Activated naive CD4-positive, alpha-beta T cell treated with Interleukin-2 at 50 U/mL for 16 hours (primary cell): ENCODE measurements around the gene SETD3.
A peak's percentile ranks its signal among the peaks of the same experiment; 100 is the strongest.

Source experiments
- DNase-seq: peaks from one replicate; pipeline ENCODE4 v3.0.0-alpha.2; 2020

The SETD3 gene

DNA sequence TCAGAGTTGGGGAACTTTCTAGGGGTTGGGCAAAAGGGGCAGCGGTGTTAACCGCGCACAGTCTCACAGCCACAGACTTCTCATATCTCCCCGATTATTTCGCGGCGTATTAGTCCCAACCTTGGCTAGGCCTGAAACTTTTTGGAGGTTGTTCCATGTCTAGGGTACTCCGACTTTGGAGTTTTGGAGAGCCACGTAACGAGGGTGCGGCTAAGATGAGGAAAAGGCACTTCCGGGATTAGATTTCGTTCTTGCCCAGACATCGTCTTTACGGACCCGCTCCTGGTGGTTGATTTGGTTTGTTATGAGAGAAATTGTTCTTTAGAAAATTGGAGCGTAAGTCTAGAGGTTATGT lies 1.1 kb upstream of the SETD3 start:
- DNase-seq: no peak

DNA sequence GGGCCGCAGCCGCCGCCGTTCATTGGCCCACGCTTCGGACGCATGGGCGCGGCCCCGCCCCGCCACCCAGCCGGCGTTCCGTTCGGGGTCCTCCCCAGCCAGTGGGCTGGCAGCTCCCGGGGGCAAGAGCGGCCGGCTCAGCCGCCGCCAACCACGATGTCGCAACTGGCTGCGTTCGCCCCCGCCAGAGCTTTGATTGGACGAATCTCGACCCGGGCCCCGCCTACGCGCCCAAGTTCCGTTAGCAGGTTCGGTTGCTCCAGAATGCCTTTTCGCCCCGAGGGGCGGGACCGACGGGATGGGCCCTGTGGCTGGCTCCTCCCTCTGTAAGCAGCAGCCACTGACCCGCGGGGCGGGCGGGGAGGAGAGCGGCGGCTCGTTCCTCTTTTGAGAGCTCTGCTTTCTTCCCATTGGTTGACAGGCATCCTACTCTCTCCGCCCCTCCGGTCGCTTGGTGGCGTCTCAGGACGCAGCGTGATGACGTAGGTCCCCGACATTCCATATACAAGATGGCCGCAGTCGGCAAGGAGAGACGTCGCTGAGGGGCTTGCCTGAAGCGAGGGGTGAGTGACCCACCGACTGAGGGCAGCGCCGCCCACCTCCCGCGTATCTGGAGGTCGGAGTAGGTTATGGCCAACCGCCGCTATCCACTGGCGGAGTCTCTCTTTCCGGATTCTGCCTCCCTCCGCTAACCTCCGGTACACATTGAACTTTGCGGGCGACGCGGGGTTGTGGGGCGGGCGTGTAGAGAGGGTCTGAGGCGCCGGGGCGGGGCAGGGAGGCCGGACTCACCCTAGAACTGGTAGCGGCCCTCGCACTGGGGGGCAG lies 472 bp upstream of the SETD3 start, which contains the start of gene CCNK:
Gene CCNK, plus strand, starts transcription at position 493 of the 828 bp plus-strand sequence. CDS start 11,269 bp downstream, outside the sequence.
- DNase-seq: peak; percentile 100

DNA sequence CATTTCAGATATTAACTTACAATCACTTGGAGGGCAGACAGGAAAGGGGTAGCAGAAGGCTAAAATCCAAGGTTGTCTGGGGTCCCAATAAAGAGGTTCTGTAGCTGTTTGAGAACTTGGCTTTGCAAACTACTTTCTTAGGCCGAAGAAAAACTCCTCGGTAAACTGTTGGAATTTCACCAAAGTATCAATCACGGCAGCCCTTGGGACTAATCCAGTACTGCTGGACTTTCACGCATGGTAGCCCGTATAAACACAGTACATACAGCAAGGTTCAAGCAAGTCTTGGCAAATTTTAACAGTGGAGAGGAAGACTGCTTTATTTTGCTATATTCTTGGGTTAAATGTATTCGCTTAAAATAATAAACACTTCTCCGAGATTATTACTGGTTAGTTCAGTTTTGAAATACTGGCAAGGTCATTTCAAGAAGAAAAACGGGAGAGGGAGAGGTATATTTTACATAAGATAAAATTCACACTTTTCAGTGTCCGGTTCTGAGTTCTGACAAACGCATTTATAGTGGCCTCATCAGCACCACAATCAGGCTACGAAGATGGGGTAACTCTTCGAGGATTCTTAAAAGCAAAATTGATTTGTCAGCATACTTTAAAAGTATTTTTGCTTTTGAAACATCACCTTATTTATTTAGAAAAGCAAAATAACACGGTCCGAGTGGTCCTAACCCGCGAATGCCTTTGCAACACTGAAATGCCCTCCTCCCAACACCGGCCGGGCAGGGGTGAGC lies 1.3 kb downstream of the SETD3 start:
- no peak for DNase-seq

DNA sequence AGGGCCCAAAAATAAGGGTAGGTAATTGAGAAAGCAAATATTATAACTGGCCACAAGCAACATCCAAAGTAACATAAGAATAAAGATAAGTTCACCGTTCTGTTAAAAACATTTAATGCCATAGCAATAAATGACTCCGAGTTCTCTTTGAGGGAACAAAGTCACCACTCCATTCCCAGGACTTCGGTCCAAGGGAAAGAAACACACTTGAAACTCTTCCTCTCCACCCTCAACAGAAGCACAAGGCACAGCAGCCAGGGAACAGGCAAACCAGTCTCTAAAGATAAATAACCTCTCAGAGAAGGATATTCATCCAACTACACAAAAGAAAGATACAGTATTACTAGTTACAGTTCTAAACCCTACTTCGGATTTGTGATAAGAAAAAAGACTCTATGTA lies 2.5 kb downstream of the SETD3 start:
- no peak for DNase-seq

DNA sequence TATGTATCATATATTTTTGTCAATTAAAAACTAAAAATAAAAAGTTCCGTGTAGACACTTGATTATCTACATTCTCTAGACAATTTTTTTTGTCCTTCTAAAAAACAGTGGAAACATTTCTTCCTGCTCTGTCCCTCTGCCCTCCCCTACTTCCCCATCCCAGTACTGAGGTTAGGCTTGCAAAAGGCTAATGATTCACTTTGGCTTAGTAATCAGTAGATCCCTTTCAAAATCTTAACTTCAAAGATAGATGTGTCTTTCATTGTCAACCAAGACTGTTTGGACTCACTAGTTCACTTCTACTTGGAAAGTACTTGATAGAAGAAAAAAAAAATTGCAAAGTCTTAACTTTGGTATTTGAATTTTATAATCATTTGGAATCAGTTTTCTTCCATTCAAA lies 3.8 kb downstream of the SETD3 start:
- DNase-seq: no peak

DNA sequence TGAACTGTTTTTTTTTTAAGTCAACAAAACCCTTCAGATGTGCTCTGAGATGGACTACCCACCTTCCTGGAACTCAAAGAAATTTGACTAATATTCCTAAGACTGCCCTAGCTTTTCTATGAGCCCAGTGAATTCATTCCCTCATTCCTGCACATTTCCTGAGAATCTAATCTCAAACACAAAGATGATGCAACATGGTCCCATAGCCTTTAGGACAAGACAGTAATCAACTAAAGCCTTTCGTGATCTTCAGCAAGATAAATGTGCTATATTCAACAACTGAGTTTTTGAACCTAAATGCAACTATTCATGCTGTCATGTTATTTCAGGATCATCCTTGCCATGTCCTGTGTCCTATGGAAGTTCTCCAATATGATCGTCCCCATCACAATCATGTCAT lies 5.0 kb downstream of the SETD3 start:
- no peak for DNase-seq

DNA sequence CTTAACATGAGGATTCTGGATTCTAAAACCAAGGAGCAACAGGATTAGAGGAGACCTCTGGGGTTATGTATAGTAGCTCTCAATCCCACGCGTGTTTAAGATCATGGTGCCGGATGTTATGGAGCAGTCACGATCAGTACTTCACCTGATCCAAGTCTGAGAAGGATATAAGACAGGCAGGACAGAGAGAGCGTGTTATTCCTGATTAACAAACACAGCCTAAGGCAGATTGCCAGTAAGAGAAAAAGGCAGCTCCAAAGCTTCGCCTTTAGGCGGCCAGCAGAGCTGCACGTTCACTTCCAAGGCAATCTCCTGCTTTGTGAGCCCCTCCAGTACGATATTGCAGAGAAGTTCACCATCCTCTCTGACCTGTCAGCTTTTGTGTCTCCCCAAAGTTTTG lies 5.5 kb downstream of the SETD3 start:
- DNase-seq: no peak

DNA sequence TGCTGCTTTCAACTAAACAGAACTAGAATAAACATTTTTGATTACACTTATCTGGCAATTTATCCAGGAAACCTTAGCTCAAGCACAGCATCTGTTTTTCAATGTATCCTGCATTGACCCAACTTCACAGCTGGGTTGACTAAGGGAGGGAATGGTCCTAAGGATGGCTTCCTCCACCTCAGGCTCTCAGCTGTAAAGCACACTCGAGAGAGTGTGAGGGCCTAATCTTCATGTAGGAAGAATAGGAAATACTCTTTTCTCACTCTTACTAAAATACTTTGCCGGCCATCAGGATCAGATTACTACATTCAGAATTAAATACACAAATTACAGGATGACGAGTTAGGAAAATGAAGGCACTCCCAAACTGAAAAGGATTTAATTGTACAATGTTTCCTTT lies 7.2 kb downstream of the SETD3 start:
- no peak for DNase-seq

DNA sequence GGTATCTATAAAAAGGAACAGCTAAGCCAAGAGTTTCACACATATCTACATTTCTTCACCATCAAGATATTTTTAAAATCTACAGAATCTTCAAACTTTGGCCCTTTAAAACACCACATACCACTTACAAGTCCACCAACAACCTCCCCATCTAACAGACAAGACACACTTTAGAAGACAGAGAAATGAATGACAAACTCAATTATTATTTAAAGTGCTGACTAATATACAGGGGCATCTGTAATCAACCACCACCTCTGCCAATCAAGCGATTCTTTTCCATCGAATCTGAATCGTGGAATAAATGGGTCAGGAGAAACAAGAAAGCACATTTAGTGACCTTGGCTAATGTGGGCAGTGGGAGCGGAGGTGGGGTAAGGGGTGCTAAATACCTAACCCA lies 7.7 kb downstream of the SETD3 start:
- no peak for DNase-seq

DNA sequence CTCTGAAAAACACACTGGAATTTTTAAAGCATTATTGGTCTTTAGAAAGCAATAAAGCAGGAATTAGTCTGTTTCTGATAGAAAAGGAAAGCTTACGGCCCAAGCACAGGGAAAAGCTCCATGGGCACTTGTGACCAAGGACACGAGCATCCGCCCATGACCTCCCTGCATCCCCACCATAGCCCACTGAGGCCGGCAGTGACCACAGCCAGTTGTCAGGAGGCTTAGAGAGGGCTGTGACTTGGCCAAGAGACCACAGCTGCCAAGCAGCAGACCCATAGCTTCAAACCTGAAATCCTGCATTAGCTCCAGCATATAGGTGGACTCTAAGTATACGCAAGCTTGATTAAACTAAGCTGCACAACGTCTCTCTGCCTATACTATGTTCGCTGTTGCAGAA lies 8.9 kb downstream of the SETD3 start:
- no peak for DNase-seq

DNA sequence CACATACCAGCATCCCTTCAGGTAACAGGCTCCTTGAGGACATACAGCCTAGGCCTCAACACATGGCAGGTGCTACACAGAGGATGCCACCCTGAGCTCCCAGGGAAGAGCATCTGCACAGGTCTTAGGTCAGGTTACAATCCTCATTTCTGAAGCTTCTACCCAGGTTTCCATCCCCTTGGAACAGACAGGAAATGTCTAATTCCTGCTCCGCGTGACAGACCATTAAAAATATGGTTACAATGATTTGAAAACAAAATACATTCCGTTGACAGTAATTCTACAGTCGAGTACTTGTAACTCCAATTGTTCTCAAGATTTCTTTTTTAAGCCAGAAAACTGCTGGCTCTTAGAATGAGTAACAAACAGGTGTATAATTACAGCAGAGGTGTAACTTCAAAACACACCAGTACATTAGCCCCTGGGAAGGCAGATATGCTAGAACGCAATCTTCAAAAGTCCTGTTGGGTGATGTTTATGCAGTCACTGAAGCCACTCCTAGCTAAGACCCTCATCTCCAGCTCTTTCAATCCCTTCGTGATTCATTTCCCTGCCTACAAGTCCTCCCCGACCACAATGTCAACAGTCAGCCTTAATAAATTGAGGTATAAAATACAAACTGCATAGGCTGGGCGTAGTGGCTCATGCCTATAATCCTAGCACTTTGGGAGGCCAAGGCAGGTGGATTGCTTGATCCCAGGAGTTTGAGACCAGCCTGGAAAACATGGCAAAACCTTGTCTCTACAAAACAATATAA lies 11.6 kb downstream of the SETD3 start:
- no peak for DNase-seq

DNA sequence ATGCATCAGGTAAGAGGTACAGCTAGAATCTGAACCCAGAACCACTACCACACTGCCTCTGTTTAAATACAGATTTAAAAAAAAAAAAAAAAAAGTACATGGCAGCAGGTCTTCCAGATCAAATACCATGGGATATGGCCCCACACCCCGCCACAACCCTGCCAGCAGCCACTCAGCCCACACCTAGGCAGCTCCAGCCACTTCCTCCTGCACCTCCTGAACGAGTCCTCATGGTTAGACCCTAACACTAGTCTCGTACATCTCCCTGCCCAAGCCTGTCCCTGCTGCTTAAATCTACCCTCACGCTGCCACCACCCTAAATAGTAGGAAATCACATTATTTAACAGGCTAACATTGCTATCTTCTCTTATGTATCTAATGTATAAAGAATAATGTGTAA lies 12.6 kb downstream of the SETD3 start:
- DNase-seq: no peak

DNA sequence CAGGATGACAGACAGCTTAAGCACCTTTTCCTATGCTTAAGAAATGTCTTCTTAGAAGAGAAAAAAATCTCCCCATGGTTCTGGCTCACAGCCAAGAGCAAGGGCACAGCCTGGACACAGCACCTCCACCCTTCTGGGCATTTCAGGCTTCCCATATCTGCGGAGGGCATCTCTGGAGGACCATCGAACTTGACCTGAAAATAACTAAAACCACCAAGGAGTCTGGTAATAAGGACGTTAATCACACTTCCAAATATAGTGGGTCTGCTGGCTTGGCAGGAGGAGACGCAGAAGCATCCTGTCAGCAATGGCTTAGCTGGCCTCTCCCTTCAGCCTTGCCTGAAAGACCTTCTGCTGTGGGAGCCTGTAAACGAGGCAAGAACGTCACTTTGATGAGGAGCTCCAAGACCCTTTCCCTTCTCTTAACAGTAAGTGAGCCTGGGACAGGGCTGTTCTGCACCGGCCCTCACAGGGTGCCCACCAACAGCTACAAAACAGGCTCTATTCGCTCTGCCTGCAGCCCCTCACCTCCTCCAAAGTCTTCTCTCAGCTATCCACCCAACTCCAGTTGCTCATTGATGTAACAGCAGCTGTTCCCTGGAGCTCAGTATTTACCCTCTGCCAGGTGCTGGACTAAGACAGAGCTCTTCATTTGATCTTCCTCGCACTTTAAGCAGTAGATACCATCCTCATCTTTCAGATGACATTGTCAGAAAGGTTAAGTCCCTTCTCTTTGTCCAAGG lies 13.2 kb downstream of the SETD3 start:
- DNase-seq: no peak

DNA sequence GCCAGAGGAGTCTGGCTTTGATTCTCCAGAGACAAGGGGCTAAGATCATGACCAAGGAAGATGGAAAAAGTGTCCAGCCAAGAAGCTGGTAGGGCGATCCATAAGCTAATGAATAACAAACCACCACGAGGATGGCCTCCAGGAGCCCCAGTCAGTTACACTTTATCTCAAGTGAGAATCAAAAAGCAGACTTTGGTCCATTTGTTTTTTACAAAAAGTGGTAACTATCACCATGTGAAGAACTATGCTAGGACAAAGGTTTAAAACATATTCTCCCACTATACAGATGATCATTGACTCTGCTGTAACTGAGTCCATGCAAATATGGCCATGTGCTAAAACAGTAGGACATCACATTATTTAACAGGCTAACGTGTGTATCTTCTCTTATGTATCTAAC lies 13.9 kb downstream of the SETD3 start:
- DNase-seq: no peak

DNA sequence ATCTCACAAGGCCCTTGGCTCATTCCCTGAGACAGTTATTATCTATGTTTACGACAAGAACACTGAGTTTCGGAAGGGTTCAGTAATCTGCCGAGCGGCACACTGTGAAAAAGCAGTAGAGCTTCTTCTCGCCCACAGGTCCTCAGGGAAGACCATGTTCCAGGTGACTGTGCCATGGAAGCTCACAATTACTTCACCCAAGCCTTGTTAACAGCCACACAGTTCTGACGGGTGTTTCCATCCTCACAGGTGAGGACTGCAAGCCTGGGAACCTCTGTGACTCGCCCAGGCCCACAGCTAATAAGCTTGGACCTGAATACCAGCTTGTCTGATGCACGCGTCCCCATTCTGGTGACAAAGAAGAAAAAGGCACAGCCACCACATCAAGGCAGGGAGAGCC lies 15.4 kb downstream of the SETD3 start:
- no peak for DNase-seq

DNA sequence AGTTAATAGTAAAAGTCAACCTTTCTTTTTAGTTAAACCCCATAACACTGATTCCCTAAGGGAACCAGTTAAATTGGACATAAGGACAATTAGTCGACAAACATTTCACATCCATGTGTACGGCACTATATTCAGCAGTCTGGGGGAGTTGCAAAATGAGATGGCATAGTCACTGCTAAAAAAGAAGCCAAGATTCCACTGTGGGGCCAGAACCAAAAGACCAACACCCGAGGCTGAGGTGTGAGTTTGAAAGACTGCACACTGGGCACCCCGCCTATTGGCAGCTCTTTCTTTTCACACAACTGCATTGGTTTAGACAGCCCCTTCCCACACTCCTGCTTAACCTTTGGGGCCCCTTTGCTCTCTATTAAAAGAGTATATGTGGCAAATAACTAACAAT lies 16.7 kb downstream of the SETD3 start:
- DNase-seq: no peak

DNA sequence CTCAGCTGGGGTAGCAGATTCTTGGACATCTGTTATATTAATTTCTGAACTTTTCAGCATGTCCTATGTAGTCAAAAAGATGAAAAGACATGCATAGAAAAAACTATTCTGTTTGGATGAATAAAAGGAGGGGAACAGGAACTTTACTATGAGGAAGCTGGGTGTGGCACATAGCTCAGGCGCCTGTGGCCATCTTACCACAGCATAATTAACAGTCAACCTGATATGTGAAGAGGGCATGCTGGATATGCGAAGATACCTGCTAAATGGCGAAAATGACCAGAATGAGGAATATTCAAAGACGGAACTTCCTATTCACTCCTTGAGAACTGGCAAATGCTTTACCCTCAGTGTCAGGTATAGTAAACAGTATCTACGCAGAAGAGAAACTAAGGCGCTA lies 18.4 kb downstream of the SETD3 start:
- no peak for DNase-seq

DNA sequence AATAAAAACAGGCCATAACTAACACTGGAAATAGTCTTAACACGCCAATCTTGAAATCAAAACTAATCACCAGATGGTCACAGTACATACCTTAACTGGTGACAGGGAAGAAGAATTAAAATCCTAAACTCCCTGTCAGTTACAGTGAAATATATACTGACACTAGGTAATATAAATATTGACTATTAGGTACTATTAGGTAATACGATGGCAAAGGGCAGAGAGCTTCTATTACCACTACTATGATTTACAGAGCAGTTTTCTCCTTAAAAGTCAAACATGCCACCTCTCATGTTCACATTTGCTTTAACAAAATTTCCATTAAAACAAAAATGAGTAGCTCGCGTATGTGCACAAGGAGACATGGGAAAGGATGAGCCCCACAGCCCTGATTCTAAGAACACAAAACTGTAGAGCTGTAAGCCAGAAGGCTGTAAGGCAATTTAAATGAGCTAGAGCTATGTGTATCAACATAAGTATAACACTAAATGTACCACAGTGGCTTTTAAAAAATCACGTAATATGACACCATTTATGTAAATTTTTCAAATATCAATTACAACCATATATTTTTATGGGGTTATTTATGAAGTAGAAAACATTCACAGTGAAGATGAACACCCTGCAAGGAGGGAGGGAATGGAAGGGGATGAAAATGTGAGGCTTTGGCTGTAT lies 19.1 kb downstream of the SETD3 start:
- no peak for DNase-seq

DNA sequence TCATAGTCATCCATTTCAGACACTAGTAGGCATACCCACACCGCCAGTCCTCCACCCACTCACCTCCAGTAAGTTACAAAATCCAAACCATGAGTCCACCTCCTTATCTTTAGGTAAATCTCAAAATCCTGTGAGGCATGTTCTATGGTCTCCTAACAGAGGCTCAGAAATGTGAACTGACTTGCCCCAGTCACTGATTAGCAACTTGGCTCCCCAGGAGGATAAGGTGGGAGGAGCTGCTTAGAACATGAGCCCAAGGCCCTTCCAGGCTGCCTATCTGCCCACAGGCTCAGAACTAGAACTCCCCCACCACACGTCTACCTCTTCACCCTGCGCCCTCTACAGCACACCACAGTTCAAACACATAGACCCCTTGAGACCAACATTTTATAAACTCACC lies 19.9 kb downstream of the SETD3 start:
- DNase-seq: no peak

DNA sequence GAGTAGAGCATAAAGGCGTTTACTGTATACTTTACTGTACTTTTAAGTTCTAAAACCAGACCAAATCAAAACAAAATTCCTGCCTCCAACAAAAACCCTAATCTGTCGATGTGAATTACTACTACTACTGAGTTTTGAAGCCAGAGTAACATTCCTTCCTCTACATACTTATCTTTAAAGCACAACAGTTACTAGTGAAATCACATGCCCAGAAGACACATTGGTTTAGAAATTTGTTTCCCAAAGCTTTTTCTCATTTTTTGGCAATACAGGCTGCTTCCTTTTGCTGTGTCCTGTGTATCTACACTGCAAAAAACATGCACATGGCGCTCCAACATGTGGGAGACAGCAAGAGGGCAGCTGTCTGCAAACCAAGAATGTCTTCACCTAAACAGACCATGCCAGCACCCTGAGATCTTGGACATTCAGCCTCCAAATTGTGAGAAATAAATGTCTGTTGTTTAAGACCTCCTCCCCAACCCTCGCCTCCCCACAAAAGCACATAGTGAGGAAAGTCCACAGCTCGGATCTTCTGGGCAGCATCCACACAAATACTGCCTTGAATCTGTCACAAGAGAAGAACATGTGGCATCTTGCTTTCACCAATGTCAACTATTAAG lies 21.1 kb downstream of the SETD3 start:
- no peak for DNase-seq

DNA sequence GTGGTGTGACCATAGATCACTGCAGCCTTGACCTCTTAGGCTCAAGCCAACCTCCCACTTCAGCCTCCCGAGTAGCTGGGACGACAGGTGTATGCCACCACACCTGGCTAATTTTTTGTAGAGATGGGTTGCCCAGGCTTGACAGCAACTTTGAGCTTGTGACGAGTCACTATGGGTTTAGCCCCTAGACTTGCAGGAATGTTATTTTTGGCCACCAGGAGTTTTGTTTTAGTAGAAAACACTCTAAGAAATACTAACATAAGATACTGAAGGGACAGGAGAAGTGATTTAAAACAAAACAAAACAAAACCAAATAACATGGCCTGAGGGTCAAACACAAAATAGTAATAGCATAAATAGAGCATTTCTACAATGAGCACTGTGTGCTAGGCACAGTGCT lies 26.4 kb downstream of the SETD3 start:
- DNase-seq: no peak

DNA sequence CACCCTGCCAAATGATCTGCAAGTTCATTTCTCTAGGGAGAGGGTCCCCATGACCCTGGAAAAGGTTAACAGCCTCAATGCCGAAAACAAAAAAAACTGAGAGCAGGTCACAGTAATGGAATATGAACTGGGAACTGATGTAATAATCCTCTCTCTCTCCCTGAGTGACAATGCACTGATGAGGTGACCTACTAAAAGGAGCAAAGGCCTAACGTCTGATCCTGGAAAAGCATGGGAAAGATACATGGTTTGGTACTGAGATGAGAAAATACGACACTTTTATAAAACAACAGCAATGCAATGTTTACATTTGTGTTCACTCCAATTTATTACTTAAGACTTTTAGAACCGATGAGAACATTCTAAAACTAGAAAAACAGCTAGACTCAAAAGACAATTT lies 27.7 kb downstream of the SETD3 start:
- DNase-seq: no peak
